COLO829 (cell line): ENCODE measurements around the gene DMPK.
A peak's percentile ranks its signal among the peaks of the same experiment; 100 is the strongest.

Experiments
- DNase-seq: peaks from one replicate; pipeline ENCODE4 v3.0.0; 2012; ENCODE audit warnings: low spot score

The DMPK gene

DNA sequence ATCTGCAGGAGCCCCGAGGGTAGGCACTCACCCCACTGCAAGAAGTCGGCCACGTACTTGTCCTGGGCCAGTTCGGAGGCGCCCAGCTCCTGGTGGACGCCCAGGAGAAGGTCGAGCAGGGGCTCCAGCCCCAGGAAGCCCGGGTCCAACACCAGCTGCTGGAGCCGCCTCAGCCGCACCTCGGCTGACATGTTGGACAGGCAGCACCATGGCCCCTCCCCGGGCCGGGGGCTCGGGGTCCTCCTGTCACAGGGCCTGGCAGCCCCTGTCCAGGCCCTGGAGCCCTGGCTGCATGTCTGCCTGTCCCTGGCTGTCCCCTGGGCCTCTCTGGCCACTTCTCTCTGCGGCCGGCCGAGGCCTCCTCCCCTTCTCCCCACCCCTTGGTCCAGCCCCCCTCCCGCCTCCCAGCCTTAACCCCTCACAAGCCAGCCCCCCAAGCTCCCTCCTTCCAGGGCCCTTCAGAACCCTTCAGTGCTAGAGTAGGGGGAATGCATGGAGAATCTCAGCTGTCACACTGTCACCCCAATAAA, at the start of gene DMPK:
Gene DMPK (minus strand): TSS at position 329 of the 530 bp plus-strand sequence. CDS start 138 bp downstream, at position 191.
- DNase-seq: no peak

GRCh38 chr19:45828945-45829344, 46.7 kb upstream of the DMPK start:
- no peak for DNase-seq

DNA sequence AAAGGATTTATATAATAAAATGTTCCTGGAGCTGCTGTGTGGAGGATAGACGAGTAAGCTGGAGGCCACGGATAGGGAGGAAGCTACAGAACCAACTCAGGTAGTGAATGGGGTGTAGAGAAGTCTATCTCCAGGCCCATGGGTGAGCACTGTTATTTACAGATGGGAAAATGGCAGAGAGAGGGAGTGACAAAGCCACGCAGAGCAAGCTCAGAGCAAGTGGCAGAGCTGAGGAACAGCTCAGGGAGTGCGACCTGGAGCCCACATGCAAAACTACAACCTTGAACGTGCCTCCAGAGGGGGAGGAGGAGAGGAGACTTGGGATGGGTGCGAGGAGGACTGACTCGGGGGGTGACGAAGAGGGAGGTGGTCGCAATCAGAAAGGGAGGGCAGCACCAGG, 46.2 kb upstream of the DMPK start:
- no peak for DNase-seq

DNA sequence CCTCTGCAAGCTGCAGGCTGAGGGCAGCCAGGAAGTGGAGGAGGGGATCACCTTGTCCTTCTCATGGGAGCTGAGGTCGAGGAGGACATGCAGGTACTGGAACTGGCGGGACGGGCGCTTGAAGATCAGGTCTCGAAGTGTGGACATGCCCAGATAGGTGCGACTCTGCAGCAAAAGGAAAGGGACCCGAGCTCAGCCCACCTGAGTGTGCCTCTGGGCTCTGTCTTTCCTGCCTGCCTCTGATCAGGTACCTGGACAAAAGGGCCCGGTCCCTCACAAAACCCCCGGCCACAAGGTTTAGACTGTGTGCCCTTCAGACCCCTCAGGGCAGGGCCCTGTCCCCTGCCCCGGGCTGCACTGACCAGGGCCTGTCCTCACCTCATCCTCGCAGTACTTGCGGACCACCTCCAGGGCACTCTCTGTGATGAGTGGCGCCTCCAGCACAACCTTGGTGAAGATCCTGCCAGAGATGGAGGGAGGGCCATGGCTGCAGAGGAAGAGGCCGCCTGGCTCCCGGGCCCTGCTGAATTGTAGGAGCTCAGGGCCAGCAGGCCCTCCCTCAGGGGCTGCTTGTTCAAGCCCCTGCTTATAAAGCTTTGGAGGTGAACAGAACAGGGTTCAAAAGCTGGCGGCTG, 45.3 kb upstream of the DMPK start:
- no peak for DNase-seq

DNA sequence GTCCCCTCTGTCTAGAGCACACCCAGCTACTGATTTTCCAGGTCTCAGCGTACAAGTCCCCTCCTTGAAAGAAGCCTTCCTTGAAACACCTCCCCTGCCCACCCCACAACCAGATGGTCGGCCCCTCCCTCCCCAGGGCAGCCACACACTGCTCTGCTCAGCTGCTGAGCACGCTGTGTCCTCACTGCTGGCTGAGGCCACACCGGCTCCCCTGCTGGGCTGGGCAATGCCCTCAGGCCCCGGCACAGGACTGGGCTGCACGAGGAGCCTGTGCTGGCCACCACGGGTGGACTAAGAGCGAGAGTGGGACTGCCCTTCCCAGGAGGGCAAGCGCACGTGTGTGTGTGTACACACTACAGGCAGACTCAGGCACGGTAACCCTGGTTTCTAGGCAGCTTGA, 44.6 kb upstream of the DMPK start:
- no peak for DNase-seq

GRCh38 chr19:45825917-45826893, 43.9 kb upstream of the DMPK start:
- no peak for DNase-seq

DNA sequence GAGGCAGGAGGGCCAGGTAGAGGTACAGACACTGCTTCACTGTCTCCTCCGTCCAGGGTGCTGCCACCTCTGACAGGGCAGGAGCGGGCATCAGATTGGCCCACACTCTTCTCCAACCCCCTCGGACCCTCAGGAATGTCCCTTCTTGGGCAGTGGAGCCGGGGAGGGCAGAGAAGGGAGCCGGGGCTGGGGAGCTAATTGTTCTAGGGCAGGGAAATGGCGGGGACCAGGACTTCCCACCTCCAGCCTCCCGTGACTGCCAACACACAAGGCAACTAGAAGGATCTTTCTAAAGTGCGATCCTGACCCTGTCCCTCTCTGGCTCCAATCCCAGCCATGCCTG, 42.9 kb upstream of the DMPK start:
- no peak for DNase-seq

- DNase-seq: no peak
These were observed 42.4 kb upstream of the DMPK start for GRCh38 chr19:45824531-45825262.

DNA sequence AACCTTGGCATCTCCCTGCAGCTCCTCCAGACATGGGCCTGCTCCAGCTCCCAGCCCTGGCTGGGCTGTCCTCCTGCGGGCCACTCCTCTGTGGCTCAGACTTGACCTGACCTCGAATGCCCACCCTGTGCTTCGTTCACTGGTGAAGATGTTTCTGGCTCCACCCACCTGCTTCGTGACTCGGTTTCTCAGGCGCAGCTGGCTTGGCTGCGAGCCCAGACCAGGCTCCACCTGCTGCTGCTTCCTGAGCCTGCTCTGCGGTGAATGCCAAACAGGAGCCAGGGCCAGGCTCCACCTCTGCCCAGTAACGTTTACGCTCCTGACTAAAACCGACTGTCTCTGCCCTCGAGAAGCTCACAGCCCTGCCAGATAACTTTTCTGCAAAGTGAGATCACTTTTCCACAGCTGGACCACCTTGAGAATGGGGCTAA, 41.8 kb upstream of the DMPK start:
- no peak for DNase-seq

DNA sequence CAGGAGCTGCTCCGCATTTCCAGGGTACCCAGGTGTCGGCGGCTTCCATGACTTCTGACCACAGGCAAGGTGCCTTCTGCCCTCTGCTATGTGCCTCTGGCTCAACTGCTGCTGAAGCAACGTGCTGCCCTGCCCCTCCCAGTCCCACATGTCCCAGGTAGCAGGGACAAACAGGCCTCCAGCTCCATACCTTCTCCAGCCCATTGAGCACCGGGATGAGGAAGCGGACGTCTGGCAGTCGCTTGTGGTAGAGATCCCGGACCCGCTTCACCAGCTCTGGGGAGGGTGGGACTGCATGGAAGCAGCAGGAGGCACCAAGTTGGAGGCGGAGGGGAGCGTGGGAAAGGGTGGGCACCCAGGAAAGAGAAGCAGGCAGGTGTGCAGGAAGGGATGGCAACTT, 40.9 kb upstream of the DMPK start:
- no peak for DNase-seq

- DNase-seq: no peak
These were observed 40.4 kb upstream of the DMPK start for GRCh38 chr19:45822716-45823115.

DNA sequence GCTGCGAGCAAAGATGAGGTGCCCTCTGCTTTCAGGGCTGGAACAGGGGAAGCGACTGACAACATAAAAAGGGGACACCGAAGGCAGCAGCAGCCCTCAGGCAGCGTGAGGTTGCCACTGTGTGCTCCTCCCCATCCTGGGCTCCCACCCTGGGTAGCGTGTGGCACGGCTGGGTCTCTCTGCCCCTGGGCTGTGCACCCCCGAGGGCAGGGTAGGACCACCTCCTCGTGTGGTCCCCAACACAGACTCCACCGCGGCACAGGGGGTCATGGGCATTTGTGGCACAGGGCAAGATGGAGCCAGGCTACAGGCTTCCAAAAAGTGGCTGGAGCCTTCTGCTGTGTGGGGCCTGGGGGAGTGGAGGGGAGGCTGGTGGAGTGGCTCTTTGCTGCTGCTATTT, 39.3 kb upstream of the DMPK start:
- DNase-seq: no peak

DNA sequence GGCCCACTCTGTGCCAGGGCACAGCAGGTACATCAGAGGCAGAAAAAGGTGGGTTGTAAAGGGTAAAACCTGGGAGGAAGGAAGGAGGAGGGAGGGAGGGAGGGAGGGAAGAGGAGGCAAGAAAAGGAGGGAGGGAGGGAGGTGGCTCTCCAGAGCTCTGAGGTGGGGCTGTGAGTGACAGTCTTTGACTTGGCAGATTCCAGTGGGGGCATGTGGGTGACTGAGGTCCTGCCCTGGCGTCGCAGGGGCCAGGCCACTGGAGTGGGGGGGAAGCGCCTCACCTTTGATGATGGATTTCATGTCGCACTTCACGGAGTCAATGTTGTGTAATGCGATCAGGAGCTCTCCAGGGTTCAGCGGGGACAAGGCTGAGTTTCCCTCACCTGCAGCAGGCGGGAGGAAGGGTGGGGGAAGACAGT, 38.8 kb upstream of the DMPK start:
- DNase-seq: no peak

DNA sequence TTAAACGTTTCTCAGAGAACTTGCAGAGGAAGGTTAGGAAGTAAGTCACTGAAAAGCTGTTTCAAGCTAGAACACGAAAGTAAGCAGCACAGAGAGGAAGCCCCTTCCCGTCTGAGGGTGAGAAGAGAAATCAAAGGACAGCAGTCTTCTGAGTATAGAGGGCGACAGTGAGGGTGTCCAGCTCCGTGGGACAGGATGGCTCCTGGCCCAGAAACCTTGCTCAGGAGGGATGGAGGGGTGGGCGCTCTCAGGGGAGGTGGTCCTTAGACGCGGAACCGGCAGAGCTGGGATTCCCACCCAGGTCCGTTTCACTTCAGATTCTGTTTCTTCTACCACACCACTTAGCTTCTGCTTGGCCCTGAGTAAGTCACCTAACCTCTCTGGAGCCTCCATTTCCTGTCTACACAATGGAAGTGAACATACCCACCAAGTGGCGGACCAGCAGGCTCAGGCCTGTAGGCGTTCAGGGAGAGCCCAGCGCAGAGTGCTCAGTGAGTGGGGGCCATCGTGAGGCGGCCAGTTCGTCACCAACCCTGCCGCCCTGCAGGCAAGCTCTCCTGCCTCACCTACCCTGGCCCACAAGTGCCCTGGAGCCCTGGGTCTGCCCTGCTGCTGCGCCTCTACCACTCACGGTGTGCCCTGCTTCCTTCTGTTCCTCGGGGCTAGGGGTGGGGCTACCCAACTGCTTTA, 38.3 kb upstream of the DMPK start:
- no peak for DNase-seq

- DNase-seq: no peak
These were observed 37.5 kb upstream of the DMPK start for GRCh38 chr19:45819769-45820168.

DNA sequence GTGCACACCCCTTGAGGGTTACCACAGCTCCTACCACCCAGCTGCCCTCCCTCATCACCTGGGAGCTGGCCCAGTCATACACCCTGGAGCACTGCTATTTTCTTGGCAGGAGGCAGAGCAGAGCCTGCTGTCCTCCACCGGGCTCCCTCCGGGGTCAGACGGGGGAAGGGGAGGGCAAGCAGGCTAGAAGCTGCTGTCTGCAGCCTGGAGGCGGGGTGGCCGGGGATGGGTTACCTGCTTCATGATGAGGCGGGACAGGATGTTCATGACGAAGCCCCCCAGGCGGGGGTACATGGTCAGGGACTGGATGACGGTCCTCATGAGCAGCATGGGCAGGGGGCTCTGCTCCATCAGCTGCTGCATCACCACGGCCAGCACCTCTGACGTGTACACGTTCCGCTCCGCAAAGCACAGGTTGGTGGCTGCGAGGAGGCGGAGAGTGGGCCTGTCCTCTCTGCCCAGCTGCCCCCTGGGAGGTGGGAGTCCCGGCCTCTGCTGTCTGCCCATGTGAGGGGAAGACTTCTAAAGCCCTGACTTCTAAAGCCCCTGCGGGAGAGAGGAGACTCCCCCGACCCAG, 35.5 kb upstream of the DMPK start:
- DNase-seq: no peak

DNA sequence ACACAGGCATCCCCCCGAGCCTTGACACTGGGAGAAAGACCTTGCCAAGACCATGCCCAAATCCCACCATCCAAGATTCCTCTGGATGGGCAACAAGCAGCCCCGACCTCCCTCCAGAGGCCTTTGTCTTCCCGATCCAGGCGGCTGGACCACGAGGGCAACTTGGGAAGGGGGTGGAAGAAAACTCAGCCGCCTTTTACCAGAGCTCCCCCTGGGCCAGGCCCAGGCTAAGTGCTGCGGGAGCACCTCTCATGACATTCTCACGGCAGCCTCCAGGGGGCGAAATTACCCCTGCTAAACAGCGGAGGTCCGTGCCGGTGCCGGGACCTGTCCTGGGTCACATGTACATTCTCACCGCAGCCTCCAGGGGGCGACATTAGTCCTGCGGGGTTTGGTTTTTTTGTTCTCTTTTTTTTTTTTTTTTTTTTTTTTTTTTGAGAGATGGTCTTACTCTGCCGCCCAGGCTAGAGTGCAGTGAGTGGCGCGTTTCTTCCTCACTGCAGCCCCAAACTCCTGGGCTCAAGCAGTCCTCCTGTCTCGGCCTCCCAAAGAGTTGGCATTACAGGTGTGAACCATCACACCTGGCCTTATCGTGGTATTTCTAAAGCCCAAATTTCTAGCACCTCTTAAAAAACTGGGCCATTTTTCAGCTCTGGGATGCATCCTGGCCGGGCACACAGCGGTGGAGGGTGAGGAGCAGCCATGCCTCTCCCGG, 34.9 kb upstream of the DMPK start:
- DNase-seq: peak; percentile 95

GRCh38 chr19:45816236-45817009, 34.1 kb upstream of the DMPK start:
- DNase-seq: no peak

DNA sequence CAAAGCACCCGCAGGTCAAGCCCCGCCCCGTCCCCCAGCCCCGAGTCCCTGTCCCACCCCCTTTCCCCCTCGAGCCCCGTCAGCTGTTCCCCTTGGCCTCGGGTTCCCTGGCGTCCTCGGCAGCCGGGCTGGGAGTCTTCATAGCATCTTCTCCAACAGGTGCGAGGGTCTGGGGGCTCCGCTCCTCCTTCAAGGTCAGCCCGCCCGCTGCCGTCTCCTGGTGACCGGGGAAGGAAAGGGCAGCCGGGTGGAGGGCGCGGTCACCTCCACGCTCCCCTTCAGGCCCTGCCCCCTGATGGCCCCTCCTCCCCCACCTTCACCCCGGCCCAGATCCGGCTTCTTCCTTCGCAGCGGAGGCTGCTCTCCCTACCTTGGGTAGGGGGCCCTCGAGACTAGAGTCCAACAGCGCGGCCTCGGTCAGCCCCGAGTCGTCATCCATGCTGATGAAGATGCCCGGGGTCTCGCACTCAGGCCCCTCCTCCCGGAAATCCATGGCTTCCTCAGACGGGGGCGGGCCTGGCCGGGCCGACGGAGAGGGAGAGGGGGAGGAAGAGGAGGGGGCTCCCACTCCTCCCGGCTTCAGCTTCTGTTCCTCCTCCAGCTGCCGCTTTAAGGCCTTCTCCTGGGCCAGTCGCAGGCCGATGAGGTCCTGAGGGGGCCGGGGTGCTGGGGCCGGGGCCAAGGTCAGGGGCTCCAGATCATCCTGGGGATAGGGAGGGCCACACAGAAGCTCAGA, 33.4 kb upstream of the DMPK start:
- DNase-seq: no peak
